Activated CD8-positive, alpha-beta memory T cell treated with anti-CD3 and anti-CD28 coated beads for 48 hours (primary cell): Measurements from ENCODE around the gene ZNF629.
"Not testable (repeated sequence)": the region's sequence is repeated elsewhere in the genome, so short reads cannot be mapped to it uniquely, and the experiment has no call there.

Experiments
- DNase-seq, 3 experiments: peaks; one replicate each; pipeline ENCODE4 v3.0.0-alpha.2; 2020; ENCODE audit warnings: low read depth in 2 of 3, low spot score in 2 of 3

Gene ZNF629

DNA sequence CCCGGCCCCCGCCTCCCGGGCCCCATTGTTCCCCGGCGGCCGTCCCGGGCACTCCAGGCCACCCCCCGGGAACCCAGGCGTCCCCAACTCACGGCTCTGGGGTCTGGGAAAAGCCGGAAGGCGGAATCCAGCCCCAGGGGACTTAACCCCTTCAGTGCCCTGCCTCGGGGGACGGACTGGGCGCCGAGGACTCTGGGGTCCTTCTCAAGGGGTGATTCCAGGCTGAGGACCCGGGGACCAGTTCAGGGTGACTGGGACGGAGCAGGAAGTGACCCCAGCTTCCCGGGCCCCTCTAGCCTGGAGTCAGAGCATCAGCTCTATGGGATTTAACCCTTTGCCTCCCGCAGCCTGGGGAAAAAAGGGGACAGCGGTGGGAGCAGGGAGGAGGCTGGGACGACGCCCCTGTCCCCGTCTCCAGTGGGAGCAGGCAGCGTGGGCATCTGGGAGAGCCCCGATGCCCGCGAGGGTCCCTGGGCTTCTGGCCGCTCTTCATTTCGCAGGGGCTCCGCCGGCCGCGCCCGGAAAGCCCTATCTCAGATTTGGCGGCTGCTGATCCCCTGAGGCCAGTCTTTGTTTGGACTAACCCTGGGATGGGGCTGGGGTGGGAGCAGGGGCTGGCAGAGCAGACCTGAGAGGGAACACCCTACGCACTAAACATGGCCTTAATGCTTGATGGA lies at the start of gene ZNF629:
Gene ZNF629 (minus strand): TSS at position 270 of the 677 bp plus-strand sequence. CDS start 2,723 bp downstream, outside the sequence.
- peak in 1 of 3 experiments; percentile 29 for DNase-seq

- no peak for DNase-seq
These were observed 47.2 kb upstream of the ZNF629 start for GRCh38 chr16:30834130-30834740.

DNA sequence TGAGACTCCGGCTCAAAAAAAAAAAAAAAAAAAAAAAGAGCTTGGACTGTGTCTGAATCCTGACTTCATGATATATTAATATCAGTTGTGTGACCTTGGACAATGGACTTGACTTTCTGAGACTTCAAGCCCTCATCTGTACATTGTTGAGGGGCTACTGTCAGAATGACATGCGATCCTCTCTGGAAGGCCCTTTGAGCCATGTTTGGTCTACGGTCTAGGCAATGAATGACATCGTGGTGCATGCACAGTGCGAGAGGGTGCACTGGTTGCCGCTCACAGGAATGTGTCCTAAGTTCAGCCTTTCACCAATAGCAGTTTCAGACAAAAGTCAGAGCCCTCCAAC lies 43.0 kb upstream of the ZNF629 start:
- no peak for DNase-seq

GRCh38 chr16:30829130-30830071 lies 42.4 kb upstream of the ZNF629 start:
- no peak for DNase-seq

DNA sequence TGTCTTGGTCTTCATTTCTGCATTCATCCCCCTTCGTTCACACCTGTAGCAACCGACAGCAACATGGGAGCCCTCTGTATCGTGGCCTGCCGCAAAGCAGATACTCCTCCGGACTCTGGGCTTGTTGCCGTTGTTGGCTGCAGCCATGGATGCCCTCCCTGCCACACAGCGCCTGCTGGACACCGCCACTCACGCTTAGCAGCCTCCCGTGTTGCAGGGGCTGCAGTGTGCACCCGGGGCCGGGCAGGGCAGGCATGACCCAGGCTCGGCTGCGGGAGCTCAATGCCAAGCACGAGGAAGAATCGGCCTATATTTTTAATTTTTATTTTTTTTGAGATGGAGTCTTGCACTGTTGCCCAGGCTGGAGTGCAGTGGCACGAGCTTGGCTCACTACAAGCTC lies 34.9 kb upstream of the ZNF629 start:
- DNase-seq: no peak

DNA sequence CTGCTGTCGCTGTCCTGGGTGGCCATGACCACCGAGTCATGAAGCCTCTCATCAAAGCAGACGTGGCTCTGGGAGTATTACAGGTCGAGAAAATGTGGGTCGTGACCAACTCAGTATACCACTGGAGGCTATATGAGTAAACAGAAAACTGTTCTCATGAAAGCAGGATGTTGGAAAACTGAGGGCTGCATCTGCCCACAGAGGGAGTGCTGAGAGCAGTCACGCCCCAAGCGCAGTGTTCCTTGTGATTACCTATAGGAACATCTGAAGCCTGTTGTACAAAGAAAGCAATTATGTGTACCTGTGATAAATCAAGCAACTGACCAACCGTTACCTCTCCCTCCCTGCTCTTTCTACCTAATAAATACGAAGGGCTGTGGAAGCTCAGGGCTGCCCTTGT lies 34.4 kb upstream of the ZNF629 start:
- DNase-seq: not testable (repeated sequence)

DNA sequence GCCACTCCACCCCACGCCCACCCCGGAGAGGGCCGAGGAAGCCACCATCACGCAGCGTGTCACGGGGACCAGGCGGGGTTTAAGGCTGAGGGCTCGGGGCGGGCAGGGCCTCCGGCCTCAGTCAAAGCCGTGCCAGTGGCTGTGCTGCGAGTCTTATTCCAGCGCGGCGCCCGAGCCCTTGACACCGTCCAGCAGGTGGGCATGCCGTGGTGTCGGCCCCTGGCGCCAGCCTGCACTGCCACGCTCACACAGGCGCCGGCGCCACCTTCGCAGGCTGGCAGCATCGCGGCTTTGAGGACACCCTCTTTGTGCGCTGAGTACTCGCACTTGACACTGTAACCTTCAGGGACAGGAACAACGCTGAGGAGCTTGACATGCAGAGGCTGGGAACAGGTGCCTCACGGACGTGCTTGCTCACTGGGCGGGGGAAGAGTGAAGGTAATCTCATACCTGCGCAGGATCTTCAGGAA lies 34.0 kb upstream of the ZNF629 start:
- DNase-seq: no peak

GRCh38 chr16:30816769-30817168 lies 29.8 kb upstream of the ZNF629 start:
- no peak for DNase-seq

DNA sequence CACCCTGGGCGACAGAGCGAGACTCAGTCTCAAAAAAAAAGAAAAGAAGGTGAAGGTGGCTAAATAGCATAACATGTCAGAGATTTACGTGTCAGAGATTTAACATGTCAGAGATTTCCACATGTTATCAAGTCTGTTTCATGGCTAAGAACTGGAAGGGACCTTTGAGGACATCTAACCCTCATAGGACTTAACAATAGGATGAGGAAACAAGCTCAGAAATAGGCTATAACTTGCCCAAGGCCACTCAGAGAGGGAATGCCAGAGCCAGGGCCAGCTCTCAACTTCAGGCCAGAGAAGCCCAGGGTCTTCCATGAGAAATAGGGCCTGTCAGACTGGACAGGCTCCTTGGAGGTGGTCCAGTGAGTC lies 26.8 kb upstream of the ZNF629 start:
- peak in 1 of 3 experiments; percentile 9 for DNase-seq

- DNase-seq: not testable (repeated sequence)
These were observed 22.7 kb upstream of the ZNF629 start for GRCh38 chr16:30809675-30810074.

DNA sequence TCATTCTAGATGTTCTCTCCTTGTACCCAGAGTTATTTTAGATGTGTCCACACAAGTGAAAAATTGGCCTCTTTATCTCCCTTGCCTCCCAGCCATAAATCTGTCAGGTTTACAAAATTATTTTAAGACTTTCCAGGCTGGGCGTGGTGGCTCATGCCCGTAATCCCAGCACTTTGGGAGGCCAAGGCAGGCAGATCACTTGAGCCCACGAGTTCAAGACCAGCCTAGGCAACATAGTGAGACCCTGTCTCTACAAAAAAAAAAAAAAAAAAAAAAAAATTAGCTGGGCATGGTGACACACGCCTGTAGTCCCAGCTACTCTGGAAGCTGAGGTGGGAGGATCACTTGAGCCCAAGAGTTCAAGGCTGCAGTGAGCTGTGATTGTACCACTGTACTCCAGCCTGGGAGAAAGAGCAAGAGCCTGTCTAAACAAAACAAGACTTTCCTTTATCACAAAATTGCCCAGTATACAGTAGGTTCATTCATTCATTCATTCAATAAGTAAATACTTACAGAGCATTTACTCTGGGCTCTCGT lies 22.0 kb upstream of the ZNF629 start:
- not testable (repeated sequence) for DNase-seq

GRCh38 chr16:30808146-30808545 lies 21.1 kb upstream of the ZNF629 start:
- DNase-seq: no peak

GRCh38 chr16:30805370-30806169 lies 18.6 kb upstream of the ZNF629 start:
- peak in 2 of 3 experiments; percentile 19 to 48 for DNase-seq

DNA sequence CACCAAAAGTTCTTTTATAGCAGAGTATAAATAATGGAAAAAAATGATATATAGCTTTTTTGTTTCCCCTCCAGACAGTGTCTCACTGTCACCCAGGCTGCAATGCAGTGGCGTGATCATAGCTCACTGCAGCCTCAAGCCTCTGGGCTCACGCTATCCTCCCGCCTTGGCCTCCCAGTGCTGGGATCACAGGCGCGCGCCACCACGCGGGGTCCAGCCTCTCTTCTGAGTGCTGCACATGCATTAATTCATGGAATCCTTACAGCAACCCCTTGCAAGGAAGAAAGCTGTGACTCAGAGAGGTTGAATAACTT lies 18.0 kb upstream of the ZNF629 start:
- no peak for DNase-seq

DNA sequence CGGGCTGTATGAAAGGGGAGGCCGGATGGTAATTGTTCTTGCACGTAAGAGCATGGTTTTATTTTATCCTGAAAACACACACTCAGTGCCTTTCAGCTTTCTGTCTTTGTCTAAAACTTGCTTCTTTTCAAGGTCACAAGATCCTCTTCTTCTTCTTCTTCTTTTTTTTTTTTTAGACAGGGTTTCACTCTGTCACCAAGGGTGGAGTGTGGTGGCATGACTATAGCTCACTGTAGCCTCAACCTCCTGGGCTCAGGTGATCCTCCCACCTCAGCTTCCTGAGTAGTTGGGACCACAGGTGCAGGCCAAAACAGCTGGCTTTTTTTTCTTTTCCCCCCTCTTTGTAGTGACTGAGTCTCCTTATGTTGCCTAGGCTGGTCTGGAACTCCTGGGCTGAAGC lies 15.9 kb upstream of the ZNF629 start:
- no peak for DNase-seq

DNA sequence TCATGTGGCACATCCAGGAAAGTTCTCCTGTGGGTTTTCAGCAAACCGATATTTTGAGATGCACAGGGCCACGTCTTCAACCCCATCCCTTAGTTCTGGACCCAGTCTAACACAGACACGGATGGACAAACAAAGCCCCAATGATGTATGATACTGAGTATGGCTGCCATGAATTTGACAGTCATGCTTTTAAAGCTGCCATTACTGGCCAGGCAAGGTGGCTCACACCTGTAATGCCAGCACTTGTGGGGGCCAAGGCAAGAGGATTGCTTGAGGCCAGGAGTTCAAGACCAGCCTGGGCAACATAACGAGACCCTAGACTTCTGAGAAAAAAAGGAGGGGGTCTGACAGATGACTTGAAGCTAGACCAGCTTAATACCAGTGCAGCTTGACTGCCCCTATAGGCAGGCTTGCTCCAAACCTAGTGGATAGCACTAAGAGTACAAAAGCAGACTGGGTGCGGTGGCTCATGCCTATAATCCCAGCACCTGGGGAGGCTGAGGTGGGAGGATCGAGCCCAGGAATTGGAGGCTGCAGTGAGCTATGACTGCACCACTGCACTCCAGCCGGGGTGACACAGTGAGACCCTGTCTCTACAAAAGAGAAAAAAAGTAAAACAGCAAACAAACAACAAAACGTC lies 10.8 kb upstream of the ZNF629 start:
- no peak for DNase-seq

GRCh38 chr16:30794634-30795033 lies 7.6 kb upstream of the ZNF629 start:
- DNase-seq: no peak

GRCh38 chr16:30793508-30794069 lies 6.6 kb upstream of the ZNF629 start:
- DNase-seq: no peak

- DNase-seq: no peak
These were observed 791 bp upstream of the ZNF629 start for GRCh38 chr16:30787613-30788378.
